Sigmoid colon (tissue), 4 donors: ENCODE measurements around the gene REXO1.

Experiments
- POLR2A ChIP-seq, 2 donors: fragments of 450-650 bp; IDR thresholded peaks; one replicate each; pipeline ENCODE4 v1.6.1; 2016; ENCODE audit warnings: antibody characterized with exemption in 2 of 2, mild to moderate bottlenecking in 2 of 2, moderate library complexity in 2 of 2
- POLR2AphosphoS5 ChIP-seq, 4 donors: sonication (generic); formaldehyde crosslinking; IDR thresholded peaks; one replicate each; pipeline ENCODE4 v1.6.1; 2017; ENCODE audit warnings: antibody characterized with exemption in 4 of 4
- TF ChIP-seq, protein P1 (sequence below), 4 experiments: fragments of 450-650 bp in 3 of 4; fragments of 200-600 bp in 1 of 4; IDR thresholded peaks; one replicate each; pipeline ENCODE4 v1.5.1; 2016 to 2019; ENCODE audit warnings: antibody characterized with exemption in 4 of 4, mild to moderate bottlenecking in 3 of 4, moderate library complexity in 2 of 4

DNA sequence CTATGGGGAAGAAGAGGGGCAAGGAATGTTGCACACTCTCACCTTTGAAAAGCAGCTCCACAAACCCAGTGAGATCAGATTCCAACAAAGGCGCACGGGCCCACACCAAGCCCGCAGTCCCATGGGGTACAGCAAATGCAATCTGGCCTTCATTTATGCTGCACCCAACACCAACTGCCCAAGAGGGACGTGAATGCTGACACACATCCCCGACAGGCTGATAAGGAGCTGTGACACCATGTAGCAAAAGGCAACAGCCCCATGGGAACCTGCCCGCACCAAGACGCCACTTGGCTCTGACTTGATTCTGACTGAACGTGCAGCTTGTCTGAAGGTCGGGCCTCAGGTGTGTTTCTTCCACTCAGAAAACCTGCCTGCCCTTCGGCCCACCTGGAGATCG lies 17.3 kb downstream of the REXO1 start:
- TF ChIP-seq, protein P1, sequence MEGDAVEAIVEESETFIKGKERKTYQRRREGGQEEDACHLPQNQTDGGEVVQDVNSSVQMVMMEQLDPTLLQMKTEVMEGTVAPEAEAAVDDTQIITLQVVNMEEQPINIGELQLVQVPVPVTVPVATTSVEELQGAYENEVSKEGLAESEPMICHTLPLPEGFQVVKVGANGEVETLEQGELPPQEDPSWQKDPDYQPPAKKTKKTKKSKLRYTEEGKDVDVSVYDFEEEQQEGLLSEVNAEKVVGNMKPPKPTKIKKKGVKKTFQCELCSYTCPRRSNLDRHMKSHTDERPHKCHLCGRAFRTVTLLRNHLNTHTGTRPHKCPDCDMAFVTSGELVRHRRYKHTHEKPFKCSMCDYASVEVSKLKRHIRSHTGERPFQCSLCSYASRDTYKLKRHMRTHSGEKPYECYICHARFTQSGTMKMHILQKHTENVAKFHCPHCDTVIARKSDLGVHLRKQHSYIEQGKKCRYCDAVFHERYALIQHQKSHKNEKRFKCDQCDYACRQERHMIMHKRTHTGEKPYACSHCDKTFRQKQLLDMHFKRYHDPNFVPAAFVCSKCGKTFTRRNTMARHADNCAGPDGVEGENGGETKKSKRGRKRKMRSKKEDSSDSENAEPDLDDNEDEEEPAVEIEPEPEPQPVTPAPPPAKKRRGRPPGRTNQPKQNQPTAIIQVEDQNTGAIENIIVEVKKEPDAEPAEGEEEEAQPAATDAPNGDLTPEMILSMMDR (IDR thresholded peaks at IDR 0.05), result no peak
- TF ChIP-seq POLR2A (IDR thresholded peaks at IDR 0.05) (no peak), POLR2AphosphoS5 (IDR thresholded peaks at IDR 0.05) (no peak)
